ENCODE measurements around the gene RAB11FIP3. TPM values are rescaled to one million over a fixed set of nuclear protein-coding genes. Genes with fewer than 3 reads are reported as not detected.

Gene RAB11FIP3
- total RNA-seq, 1 donor from 2014 or later, result 60.2 TPM

- H3K27ac Mint-ChIP-seq (ENCODE audit: unreplicated experiment), result no peak overlapping the region
- H3K27me3 Mint-ChIP-seq (ENCODE audit: unreplicated experiment), result peaks cover 2% of the 10 kb centered on the region
- no peaks in the 10 kb centered on the region for H3K9me3 Mint-ChIP-seq (ENCODE audit: unreplicated experiment)
- no peak for TF ChIP-seq CTCF (IDR thresholded peaks at IDR 0.05)
- no peak for DNase-seq (ENCODE audit: extremely low spot score, unreplicated experiment)
- H3K36me3 Mint-ChIP-seq (ENCODE audit: unreplicated experiment), result no peaks in the 10 kb centered on the region
- H3K4me1 Mint-ChIP-seq (ENCODE audit: unreplicated experiment), result peaks cover 20% of the 10 kb centered on the region
- H3K4me3 Mint-ChIP-seq (ENCODE audit: unreplicated experiment), result no peak overlapping the region
These were observed 136.8 kb downstream of the RAB11FIP3 start for GRCh38 chr16:561957-562938.

- Mint-ChIP-seq H3K4me1 (ENCODE audit: unreplicated experiment) (peaks cover 20% of the 10 kb centered on the region), H3K27me3 (ENCODE audit: unreplicated experiment) (peaks cover 2% of the 10 kb centered on the region), H3K36me3 (ENCODE audit: unreplicated experiment) (no peaks in the 10 kb centered on the region), H3K9me3 (ENCODE audit: unreplicated experiment) (no peaks in the 10 kb centered on the region), H3K27ac (ENCODE audit: unreplicated experiment) (no peak overlapping the region), H3K4me3 (ENCODE audit: unreplicated experiment) (no peak overlapping the region)
- no peak for DNase-seq (ENCODE audit: extremely low spot score, unreplicated experiment)
- TF ChIP-seq CTCF (IDR thresholded peaks at IDR 0.05), result no peak
These were observed 137.7 kb downstream of the RAB11FIP3 start for GRCh38 chr16:563072-563644.

GRCh38 chr16:564690-565418 is 139.4 kb downstream of the RAB11FIP3 start:
- Mint-ChIP-seq H3K4me3 (ENCODE audit: unreplicated experiment) (no peak overlapping the region), H3K27ac (ENCODE audit: unreplicated experiment) (no peak overlapping the region), H3K27me3 (ENCODE audit: unreplicated experiment) (no peaks in the 10 kb centered on the region), H3K4me1 (ENCODE audit: unreplicated experiment) (peaks cover 22% of the 10 kb centered on the region), H3K36me3 (ENCODE audit: unreplicated experiment) (no peaks in the 10 kb centered on the region), H3K9me3 (ENCODE audit: unreplicated experiment) (no peaks in the 10 kb centered on the region)
- DNase-seq (ENCODE audit: extremely low spot score, unreplicated experiment), result no peak
- TF ChIP-seq CTCF (IDR thresholded peaks at IDR 0.05), result no peak

- H3K4me3 Mint-ChIP-seq (ENCODE audit: unreplicated experiment), result no peak overlapping the region
- no peak for DNase-seq (ENCODE audit: extremely low spot score, unreplicated experiment)
These were observed 140.2 kb downstream of the RAB11FIP3 start for GRCh38 chr16:565419-566330.

More at GRCh38 chr16:565419-566330, 140.2 kb downstream of the RAB11FIP3 start:
- peaks cover 23% of the 10 kb centered on the region for H3K4me1 Mint-ChIP-seq (ENCODE audit: unreplicated experiment)
- no peak overlapping the region for H3K27ac Mint-ChIP-seq (ENCODE audit: unreplicated experiment)
- H3K27me3 Mint-ChIP-seq (ENCODE audit: unreplicated experiment), result no peaks in the 10 kb centered on the region
- no peaks in the 10 kb centered on the region for H3K9me3 Mint-ChIP-seq (ENCODE audit: unreplicated experiment)
- no peaks in the 10 kb centered on the region for H3K36me3 Mint-ChIP-seq (ENCODE audit: unreplicated experiment)
- TF ChIP-seq CTCF (IDR thresholded peaks at IDR 0.05), result no peak
